ENCODE measurements around the gene LRRC56. TPM values are rescaled to one million over a fixed set of nuclear protein-coding genes. Genes with fewer than 3 reads are reported as not detected.

LRRC56 gene
- total RNA-seq, 2 experiments from 2014 or later: 0.96 to 0.98 TPM

- peaks cover 52% of the 10 kb centered on the region for H3K36me3 Mint-ChIP-seq (ENCODE audit: low read depth)
These were observed 60.8 kb downstream of the LRRC56 start for GRCh38 chr11:598005-598680.

DNA sequence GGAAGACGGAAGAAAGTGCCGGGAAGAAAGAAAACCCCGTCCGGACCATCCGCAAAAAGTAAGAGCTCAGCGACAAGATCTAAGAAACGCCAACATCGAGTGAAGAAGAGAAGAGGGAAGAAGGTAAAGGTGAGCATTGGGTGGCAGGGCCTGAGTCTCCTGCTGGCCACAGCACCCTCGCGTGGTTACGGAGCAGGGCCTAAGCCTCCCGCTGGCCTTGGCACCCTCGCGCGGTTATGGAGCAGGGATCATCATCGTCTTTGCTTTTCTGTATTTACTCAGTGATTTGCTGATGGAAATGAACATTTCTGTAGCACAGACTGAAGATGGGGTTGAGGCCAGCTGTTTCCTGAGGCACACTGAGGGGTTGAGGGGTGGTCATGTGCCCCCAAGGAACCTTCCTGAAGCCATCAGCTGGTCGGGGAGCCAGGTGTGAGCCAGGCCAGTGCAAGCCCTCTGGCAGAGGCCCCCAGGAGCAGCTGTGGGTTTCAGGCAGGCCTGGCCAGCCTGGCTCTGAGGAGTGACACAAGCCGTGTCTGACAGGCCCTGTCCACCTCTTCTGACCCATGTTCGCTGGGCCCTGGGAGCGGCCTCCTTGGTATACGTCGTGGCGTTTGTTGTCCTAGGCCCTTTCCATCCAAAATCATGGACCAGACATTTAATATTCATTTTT is 64.4 kb downstream of the LRRC56 start:
- H3K27ac Mint-ChIP-seq: no peak overlapping the region
- DNase-seq (no peak), ATAC-seq (no peak)
- CTCF ChIA-PET: no interaction called here
- H3K4me3 Mint-ChIP-seq: no peak overlapping the region
- H3K36me3 Mint-ChIP-seq (ENCODE audit: low read depth): peaks cover 35% of the 10 kb centered on the region
- H3K27me3 Mint-ChIP-seq: no peaks in the 10 kb centered on the region
- no peaks in the 10 kb centered on the region for H3K4me1 Mint-ChIP-seq
- no peaks in the 10 kb centered on the region for H3K9me3 Mint-ChIP-seq (ENCODE audit: low read depth)
- intact Hi-C loops (cut with DNase I, micrococcal nuclease): no loop called here
- POLR2A ChIA-PET: interaction anchor here (0.9 kb wide), 1 partner anchor 17 kb away, joined by 3 read pairs; no protein-coding TSS in a partner anchor

More at GRCh38 chr11:598005-598680, 60.8 kb downstream of the LRRC56 start:
- Mint-ChIP-seq H3K27ac (no peak overlapping the region), H3K9me3 (ENCODE audit: low read depth) (no peaks in the 10 kb centered on the region), H3K27me3 (no peaks in the 10 kb centered on the region), H3K4me3 (no peak overlapping the region), H3K4me1 (no peaks in the 10 kb centered on the region)
- CTCF ChIA-PET: no interaction called here
- no peak for ATAC-seq
- no peak for DNase-seq
- intact Hi-C loops (cut with DNase I, micrococcal nuclease): no loop called here
- POLR2A ChIA-PET: no interaction called here

- ChIA-PET CTCF (no interaction called here), POLR2A (no interaction called here)
- Mint-ChIP-seq H3K4me3 (no peak overlapping the region), H3K9me3 (ENCODE audit: low read depth) (no peaks in the 10 kb centered on the region), H3K27ac (no peak overlapping the region), H3K4me1 (no peaks in the 10 kb centered on the region), H3K36me3 (ENCODE audit: low read depth) (peaks cover 31% of the 10 kb centered on the region), H3K27me3 (no peaks in the 10 kb centered on the region)
- ATAC-seq: no peak
- intact Hi-C loops (cut with DNase I, micrococcal nuclease): no loop called here
- DNase-seq: no peak
These were observed 65.8 kb downstream of the LRRC56 start for GRCh38 chr11:603154-603553.

Small RNA genes lying within 50 kb of the gene (microRNA-seq; reads per million reads assigned to microRNA genes)
- 1,429 reads per million, percentile 85 among the genes with 10 or more reads in this experiment for gene MIR210 (ENCODE audit: borderline replicate concordance)

Other genes starting within 250 kb of the LRRC56 start
- gene PGGHG, start 248.4 kb upstream of the LRRC56 start, total RNA-seq: 10 to 100 TPM; 73.4 to 82.3 TPM
- gene IFITM5, start 238.0 kb upstream of the LRRC56 start, total RNA-seq: not detected
- gene IFITM2, start 229.7 kb upstream of the LRRC56 start, total RNA-seq: 100 to 1,000 TPM; 451 to 474 TPM
- 100 to 1,000 TPM; 248 to 285 TPM for gene IFITM1, start 223.5 kb upstream of the LRRC56 start, total RNA-seq
- gene IFITM3, start 216.7 kb upstream of the LRRC56 start, total RNA-seq: 100 to 1,000 TPM in 1 of 2 experiments, 10 to 100 TPM in 1; 77.5 to 122 TPM
- 1 to 10 TPM; 3.8 to 6.6 TPM for gene B4GALNT4, start 168.0 kb upstream of the LRRC56 start, total RNA-seq
- under 1 TPM; 0.07 to 0.18 TPM for gene PKP3, start 143.3 kb upstream of the LRRC56 start, total RNA-seq
- 10 to 100 TPM; 33.0 to 34.9 TPM for gene SIGIRR, start 122.5 kb upstream of the LRRC56 start, total RNA-seq
- gene ANO9, start 95.5 kb upstream of the LRRC56 start, total RNA-seq: 10 to 100 TPM; 31.7 to 38.8 TPM
- gene PTDSS2, start 87.2 kb upstream of the LRRC56 start, total RNA-seq: 10 to 100 TPM; 14.8 to 18.8 TPM
- 100 to 1,000 TPM; 111 to 116 TPM for gene RNH1, start 30.3 kb upstream of the LRRC56 start, total RNA-seq
- gene HRAS, start 2.0 kb upstream of the LRRC56 start, total RNA-seq: 10 to 100 TPM; 26.8 to 41.9 TPM
- gene LMNTD2, start 23.2 kb downstream of the LRRC56 start, total RNA-seq: 1 to 10 TPM; 2.7 to 4.9 TPM
- 10 to 100 TPM; 16.8 TPM for gene RASSF7, start 23.4 kb downstream of the LRRC56 start, total RNA-seq
- gene PHRF1, start 38.9 kb downstream of the LRRC56 start, total RNA-seq: 10 to 100 TPM; 40.0 to 44.5 TPM
- gene IRF7, start 78.4 kb downstream of the LRRC56 start, total RNA-seq: 10 to 100 TPM; 57.1 to 62.6 TPM
- not detected for gene CDHR5, start 87.4 kb downstream of the LRRC56 start, total RNA-seq
- gene SCT, start 89.7 kb downstream of the LRRC56 start, total RNA-seq: not detected
- under 1 TPM; 0.30 to 0.47 TPM for gene DRD4, start 99.7 kb downstream of the LRRC56 start, total RNA-seq
- gene DEAF1, start 157.7 kb downstream of the LRRC56 start, total RNA-seq: 10 to 100 TPM; 47.4 to 56.6 TPM
- gene TMEM80, start 158.3 kb downstream of the LRRC56 start, total RNA-seq: 10 to 100 TPM; 11.4 to 11.9 TPM
- 10 to 100 TPM in 1 of 2 experiments, 1 to 10 TPM in 1; 8.0 to 10.5 TPM for gene EPS8L2, start 168.7 kb downstream of the LRRC56 start, total RNA-seq
- gene TALDO1, start 209.9 kb downstream of the LRRC56 start, total RNA-seq: 100 to 1,000 TPM; 239 to 246 TPM
- gene GATD1, start 240.0 kb downstream of the LRRC56 start, total RNA-seq: 10 to 100 TPM; 45.7 to 59.8 TPM

All from activated CD4-positive, alpha-beta T cell treated with anti-CD3 and anti-CD28 coated beads for 36 hours (primary cell).